Measurements from ENCODE around the gene CCK.

DNA sequence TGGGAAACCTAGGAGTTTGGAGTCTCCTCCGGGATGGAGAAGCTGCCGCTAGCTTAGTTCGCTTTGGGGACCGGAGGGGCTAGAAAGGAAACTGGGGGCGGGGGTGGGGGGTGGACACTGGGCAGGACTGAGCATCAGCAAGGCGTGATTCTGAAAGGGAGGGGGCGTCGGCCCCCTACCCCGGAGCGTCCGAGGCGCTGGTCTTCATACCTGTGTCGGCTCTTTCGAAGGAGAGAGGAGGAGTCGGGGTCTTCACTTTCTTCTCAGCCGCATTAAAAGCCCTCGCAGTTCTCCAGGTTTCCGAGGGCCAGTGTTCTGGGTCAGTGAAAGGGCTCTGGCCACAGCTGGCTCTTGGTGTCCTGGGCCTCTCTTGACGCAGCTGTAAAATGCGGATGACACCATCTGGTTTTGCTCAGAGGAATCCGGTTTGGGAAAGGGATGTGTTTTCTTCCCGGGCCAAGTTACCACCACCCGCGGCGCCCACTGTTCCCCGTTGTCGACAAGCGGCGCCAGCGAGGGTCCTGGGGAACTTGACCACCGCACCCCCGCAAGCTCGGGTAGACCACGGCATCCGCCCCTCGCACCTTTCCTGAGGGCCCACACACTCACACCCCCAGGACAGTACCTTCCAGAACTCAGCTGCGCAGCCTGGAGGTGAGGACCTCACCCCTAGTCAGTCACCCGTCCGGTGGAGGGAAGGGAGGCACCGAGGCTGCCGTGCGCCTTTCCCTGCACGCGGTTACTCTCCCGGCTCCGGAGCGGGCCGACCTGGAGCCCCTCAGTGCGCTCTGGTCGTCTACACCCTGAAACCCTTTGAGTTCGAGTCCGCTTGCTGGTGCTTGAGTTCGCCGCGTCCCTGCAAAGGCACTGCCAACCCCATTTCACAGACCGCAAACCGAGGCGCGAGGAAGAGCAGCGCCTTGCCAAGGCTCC is 660 bp downstream of the CCK start:
- TF ChIP-seq, protein P1, sequence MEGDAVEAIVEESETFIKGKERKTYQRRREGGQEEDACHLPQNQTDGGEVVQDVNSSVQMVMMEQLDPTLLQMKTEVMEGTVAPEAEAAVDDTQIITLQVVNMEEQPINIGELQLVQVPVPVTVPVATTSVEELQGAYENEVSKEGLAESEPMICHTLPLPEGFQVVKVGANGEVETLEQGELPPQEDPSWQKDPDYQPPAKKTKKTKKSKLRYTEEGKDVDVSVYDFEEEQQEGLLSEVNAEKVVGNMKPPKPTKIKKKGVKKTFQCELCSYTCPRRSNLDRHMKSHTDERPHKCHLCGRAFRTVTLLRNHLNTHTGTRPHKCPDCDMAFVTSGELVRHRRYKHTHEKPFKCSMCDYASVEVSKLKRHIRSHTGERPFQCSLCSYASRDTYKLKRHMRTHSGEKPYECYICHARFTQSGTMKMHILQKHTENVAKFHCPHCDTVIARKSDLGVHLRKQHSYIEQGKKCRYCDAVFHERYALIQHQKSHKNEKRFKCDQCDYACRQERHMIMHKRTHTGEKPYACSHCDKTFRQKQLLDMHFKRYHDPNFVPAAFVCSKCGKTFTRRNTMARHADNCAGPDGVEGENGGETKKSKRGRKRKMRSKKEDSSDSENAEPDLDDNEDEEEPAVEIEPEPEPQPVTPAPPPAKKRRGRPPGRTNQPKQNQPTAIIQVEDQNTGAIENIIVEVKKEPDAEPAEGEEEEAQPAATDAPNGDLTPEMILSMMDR (IDR thresholded peaks at IDR 0.05 in 8 of 11, conservative IDR thresholded peaks at IDR 0.05 in 3 of 11) = no peak
- no peak for TF ChIP-seq POLR2A (IDR thresholded peaks at IDR 0.05)

All from spleen (tissue), 7 donors.